Ishikawa (cell line): ENCODE measurements around the gene DAB1.

Experiments
- CEBPB ChIP-seq: IDR thresholded peaks from 2 replicates; pipeline ENCODE4 v1.6.1; 2012
- EP300 ChIP-seq: IDR thresholded peaks from 2 replicates; pipeline ENCODE4 v1.6.1; 2012; ENCODE audit warnings: borderline replicate concordance
- NFIC ChIP-seq: IDR thresholded peaks from 2 replicates; pipeline ENCODE4 v1.6.1; 2012
- RAD21 ChIP-seq: IDR thresholded peaks from 2 replicates; pipeline ENCODE4 v1.6.1; 2012; ENCODE audit warnings: low read depth
- TAF1 ChIP-seq: IDR thresholded peaks from 2 replicates; pipeline ENCODE4 v1.6.1; 2012; ENCODE audit warnings: low read depth, mild to moderate bottlenecking
- TEAD4 ChIP-seq: IDR thresholded peaks from 2 replicates; pipeline ENCODE4 v1.6.1; 2012
- YY1 ChIP-seq: IDR thresholded peaks from 2 replicates; pipeline ENCODE4 v1.6.1; 2012; ENCODE audit warnings: low read depth
- TF ChIP-seq, protein P1 (sequence below): IDR thresholded peaks from 2 replicates; pipeline ENCODE4 v1.6.1; 2012
- TF ChIP-seq, protein P2 (sequence below): IDR thresholded peaks from 2 replicates; pipeline ENCODE4 v1.6.1; 2012
- TF ChIP-seq, protein P3 (sequence below): IDR thresholded peaks from 2 replicates; pipeline ENCODE4 v1.6.1; 2012; ENCODE audit warnings: low read depth, mild to moderate bottlenecking

DNA sequence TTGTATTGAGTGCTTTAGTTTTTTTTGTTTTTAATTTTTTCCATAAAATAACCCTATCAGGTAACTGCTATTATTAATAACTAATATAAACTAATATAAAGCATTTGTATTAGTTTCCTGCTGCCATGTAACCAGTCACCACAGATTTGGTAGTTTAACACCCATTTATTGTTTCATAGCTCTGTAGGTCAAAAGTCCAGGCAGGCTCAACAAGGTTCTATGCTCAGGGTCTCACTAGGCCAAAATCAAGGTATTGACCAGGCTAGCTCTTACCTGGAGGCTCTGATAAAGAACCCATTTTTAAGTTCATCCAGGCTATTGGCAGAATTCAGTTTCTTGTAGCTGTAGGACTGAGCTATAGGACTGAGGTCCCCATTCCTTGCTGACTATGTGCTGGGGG, 189.4 kb downstream of the DAB1 start:
- TF ChIP-seq NFIC (no peak), CEBPB (no peak), YY1 (no peak), EP300 (no peak), TEAD4 (no peak), TAF1 (no peak), RAD21 (no peak)
- TF ChIP-seq, protein P1, sequence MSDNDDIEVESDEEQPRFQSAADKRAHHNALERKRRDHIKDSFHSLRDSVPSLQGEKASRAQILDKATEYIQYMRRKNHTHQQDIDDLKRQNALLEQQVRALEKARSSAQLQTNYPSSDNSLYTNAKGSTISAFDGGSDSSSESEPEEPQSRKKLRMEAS = no peak
- TF ChIP-seq, protein P2, sequence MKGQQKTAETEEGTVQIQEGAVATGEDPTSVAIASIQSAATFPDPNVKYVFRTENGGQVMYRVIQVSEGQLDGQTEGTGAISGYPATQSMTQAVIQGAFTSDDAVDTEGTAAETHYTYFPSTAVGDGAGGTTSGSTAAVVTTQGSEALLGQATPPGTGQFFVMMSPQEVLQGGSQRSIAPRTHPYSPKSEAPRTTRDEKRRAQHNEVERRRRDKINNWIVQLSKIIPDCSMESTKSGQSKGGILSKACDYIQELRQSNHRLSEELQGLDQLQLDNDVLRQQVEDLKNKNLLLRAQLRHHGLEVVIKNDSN = no peak
- TF ChIP-seq, protein P3, sequence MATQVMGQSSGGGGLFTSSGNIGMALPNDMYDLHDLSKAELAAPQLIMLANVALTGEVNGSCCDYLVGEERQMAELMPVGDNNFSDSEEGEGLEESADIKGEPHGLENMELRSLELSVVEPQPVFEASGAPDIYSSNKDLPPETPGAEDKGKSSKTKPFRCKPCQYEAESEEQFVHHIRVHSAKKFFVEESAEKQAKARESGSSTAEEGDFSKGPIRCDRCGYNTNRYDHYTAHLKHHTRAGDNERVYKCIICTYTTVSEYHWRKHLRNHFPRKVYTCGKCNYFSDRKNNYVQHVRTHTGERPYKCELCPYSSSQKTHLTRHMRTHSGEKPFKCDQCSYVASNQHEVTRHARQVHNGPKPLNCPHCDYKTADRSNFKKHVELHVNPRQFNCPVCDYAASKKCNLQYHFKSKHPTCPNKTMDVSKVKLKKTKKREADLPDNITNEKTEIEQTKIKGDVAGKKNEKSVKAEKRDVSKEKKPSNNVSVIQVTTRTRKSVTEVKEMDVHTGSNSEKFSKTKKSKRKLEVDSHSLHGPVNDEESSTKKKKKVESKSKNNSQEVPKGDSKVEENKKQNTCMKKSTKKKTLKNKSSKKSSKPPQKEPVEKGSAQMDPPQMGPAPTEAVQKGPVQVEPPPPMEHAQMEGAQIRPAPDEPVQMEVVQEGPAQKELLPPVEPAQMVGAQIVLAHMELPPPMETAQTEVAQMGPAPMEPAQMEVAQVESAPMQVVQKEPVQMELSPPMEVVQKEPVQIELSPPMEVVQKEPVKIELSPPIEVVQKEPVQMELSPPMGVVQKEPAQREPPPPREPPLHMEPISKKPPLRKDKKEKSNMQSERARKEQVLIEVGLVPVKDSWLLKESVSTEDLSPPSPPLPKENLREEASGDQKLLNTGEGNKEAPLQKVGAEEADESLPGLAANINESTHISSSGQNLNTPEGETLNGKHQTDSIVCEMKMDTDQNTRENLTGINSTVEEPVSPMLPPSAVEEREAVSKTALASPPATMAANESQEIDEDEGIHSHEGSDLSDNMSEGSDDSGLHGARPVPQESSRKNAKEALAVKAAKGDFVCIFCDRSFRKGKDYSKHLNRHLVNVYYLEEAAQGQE = no peak
